Neutrophil (primary cell): Measurements from ENCODE around the gene NOTCH3.

ENCODE experiments used
- H3K27ac ChIP-seq: fragments of 200-600 bp; sonication (generic); 2 replicates; pipeline ENCODE4 v1.5.1; 2016; ENCODE audit warnings: mild to moderate bottlenecking, moderate library complexity
- H3K27me3 ChIP-seq: fragments of 200-600 bp; sonication (generic); 2 replicates; pipeline ENCODE4 v1.6.0; 2016; ENCODE audit warnings: mild to moderate bottlenecking
- H3K36me3 ChIP-seq: fragments of 200-600 bp; sonication (generic); 2 replicates; pipeline ENCODE4 v1.5.1; 2017
- H3K4me1 ChIP-seq, 2 experiments: fragments of 200-600 bp in 1 of 2; sonication (generic) in 1 of 2; 1 replicate in 1 of 2; 2 replicates in 1 of 2; pipeline versions ENCODE4 v1.5.1 to v1.6.1; 2013 to 2016; ENCODE audit warnings: low read depth in 1 of 2, low read length in 1 of 2, mild to moderate bottlenecking in 1 of 2, moderate library complexity in 1 of 2; ENCODE audit not compliant: control insufficient read depth in 1 of 2, insufficient read depth in 1 of 2
- H3K4me3 ChIP-seq, 2 experiments: fragments of 200-600 bp in 1 of 2; sonication (generic) in 1 of 2; 1 replicate in 1 of 2; 2 replicates in 1 of 2; pipeline ENCODE4 v1.5.1; 2013 to 2016; ENCODE audit warnings: low read depth in 1 of 2, low read length in 1 of 2, mild to moderate bottlenecking in 1 of 2, moderate library complexity in 1 of 2
- H3K9me3 ChIP-seq: fragments of 200-600 bp; sonication (generic); 2 replicates; pipeline ENCODE4 v1.5.1; 2016
- TF ChIP-seq, protein P1 (sequence below): fragments of 200-600 bp; sonication (generic); IDR thresholded peaks from 2 replicates; pipeline ENCODE4 v1.5.1; 2016; ENCODE audit warnings: antibody characterized with exemption

Gene NOTCH3

DNA sequence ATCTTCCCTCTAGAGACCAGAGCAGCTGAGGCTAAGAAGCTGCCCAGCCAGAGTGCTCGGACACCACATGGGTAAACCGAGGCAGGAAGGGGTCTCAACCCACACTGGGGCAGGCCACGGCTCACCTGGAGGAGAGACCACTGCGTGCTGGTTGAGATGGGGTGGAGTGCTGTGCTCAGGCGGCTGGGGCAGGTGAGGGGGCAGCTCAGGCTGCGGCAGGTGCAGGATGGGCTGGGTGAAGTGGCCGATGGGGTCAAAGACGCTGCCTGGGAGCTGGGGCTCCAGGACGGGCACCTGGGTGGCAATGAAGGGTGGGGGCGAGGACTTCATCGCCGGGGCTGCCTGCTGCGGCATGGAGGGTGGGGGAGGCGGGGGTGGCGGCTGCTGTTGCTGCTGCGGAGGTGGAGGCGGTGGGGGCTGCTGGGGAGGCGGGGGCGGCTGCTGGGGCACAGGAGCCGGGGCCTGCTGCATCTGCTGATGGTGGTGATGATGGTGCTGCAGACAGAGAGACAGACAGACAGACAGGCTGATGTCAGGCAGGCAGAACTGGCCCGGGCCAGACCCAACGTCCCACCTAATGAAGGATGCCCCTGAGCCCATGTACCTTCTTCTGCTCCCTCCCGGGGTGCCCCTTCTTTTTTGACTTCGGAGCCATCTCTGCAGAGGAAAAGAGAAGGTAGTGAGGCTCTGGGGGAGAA lies 43.5 kb upstream of the NOTCH3 start:
- Histone ChIP-seq H3K27ac (no peak overlapping the region), H3K36me3 (peaks cover 100% of the 10 kb centered on the region), H3K4me1 (no peaks in the 10 kb centered on the region), H3K27me3 (no peaks in the 10 kb centered on the region), H3K9me3 (no peaks in the 10 kb centered on the region), H3K4me3 (no peak overlapping the region)
- TF ChIP-seq, protein P1, sequence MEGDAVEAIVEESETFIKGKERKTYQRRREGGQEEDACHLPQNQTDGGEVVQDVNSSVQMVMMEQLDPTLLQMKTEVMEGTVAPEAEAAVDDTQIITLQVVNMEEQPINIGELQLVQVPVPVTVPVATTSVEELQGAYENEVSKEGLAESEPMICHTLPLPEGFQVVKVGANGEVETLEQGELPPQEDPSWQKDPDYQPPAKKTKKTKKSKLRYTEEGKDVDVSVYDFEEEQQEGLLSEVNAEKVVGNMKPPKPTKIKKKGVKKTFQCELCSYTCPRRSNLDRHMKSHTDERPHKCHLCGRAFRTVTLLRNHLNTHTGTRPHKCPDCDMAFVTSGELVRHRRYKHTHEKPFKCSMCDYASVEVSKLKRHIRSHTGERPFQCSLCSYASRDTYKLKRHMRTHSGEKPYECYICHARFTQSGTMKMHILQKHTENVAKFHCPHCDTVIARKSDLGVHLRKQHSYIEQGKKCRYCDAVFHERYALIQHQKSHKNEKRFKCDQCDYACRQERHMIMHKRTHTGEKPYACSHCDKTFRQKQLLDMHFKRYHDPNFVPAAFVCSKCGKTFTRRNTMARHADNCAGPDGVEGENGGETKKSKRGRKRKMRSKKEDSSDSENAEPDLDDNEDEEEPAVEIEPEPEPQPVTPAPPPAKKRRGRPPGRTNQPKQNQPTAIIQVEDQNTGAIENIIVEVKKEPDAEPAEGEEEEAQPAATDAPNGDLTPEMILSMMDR = no peak

DNA sequence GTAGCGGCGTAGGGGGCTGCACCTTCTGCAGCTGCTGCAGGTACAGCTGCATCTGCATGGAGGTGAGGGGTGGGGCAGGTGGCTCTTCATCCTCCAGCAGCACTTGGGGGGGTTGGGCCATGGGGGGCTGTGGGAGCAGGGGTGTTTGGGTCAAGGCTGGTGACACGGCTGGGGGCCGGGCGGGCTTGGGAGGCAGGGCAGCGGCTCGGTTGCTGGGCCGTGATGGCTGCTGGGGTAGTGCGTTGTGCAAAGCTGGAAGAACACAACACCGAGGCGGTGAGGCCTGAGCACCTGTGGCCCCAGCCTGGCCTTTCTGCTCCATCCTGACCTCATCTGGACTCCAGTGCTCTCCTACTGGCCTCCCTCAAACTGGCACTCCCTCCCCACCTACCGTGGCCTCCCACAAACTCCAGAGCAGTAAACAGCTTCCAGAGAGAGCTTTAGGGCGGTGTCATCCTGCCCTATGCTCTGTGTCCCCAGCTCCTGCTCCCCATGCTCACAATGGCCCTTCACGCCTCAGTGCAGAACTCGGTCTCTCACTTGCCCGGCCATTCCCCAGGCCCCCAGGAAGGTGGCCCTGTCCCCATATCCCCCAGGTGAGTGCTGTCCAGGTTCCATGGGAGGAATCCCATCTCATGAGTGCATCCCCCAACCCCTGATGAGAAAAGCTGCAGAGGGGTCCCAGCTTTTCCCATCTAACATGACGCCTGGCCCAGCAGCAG lies 42.6 kb upstream of the NOTCH3 start:
- H3K27ac ChIP-seq = no peak overlapping the region
- H3K4me1 ChIP-seq = no peaks in the 10 kb centered on the region
- TF ChIP-seq, protein P1 = no peak
- no peaks in the 10 kb centered on the region for H3K9me3 ChIP-seq
- peaks cover 100% of the 10 kb centered on the region for H3K36me3 ChIP-seq
- no peaks in the 10 kb centered on the region for H3K27me3 ChIP-seq
- no peak overlapping the region for H3K4me3 ChIP-seq

DNA sequence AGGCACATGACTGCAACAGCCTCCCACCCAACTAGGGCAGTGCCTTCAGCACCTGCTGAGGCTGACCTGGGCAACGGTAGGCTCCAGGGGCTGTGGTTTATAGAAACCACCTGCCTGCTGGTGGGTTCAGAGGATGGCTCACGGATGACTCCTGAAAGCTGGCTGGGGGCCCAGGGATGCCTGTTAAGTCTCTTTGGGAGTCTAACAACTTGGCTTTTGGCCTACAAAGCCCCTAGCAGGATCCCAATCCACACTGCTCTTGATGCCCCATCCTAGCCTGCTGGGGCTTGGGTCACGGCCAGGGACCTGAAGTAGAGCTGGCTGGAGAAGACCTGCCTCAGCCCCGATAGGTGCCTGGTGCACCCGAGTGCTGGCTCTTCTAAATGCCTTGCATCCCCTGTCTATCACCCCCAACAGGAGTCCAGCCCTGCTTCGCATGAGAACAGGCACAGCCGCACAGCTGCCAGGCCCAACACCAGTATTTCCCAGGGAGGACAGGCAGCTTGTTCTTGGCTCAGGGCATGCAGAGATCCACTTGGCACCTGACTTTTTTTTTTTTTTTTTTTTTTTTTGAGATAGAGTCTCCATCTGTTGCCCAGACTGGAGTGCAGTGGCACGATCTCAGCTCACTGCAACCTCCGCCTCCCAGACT lies 40.6 kb upstream of the NOTCH3 start:
- Histone ChIP-seq H3K4me3 (no peak overlapping the region), H3K27ac (no peak overlapping the region), H3K36me3 (peaks cover 100% of the 10 kb centered on the region), H3K4me1 (no peaks in the 10 kb centered on the region), H3K9me3 (no peaks in the 10 kb centered on the region), H3K27me3 (no peaks in the 10 kb centered on the region)
- TF ChIP-seq, protein P1 = no peak

DNA sequence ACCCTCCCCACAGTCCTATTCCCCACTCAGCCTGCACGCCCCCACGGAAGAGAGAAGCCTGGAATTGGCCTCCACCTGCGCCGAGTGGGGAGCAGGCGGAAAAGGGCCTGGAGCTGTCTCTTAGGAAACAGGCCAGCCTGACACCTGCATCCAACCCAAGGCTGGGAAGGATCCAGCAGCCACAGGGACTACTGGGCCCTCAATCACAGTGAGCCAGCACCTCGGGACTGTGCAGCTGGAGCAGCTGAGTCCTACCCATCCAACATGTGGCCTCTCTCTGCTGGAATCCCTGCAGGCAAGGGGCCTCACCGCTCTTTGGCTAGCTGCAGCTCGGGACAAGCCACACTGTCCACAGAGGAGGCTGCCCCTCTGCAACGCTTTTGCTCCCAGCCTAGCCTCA lies 39.7 kb upstream of the NOTCH3 start:
- TF ChIP-seq, protein P1 = no peak
- Histone ChIP-seq H3K9me3 (no peaks in the 10 kb centered on the region), H3K36me3 (peaks cover 100% of the 10 kb centered on the region), H3K27me3 (no peaks in the 10 kb centered on the region), H3K27ac (no peak overlapping the region), H3K4me1 (no peaks in the 10 kb centered on the region), H3K4me3 (no peak overlapping the region)

DNA sequence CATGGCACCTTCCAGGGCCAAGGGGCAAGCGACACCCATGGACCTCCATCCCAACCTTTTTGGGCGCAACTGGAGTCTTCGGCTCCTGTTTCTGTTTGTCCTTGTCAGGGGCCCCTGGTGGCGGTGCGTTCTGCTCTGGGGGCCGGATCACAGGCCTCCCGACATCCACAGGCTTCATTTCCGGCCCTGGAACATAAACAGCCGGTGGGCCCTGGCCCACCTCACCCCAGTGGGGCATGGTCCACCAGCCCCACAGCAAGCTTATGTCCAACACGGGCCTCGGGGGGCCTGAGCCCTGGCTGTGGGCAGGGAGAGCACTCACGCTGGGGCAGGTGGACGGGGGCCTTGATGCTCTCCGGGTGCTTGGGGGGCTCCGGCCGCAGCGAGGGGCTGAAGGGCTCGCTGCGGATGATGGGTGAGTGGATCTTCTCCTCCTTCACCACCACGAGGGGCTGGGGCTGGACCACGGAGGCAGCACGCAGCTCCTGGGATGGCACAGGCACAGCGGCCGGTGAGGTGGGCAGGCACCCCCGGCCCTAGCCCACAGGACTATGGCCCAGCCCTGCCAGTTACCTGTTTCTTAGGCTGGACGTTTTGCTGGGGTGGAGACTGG lies 38.6 kb upstream of the NOTCH3 start:
- Histone ChIP-seq H3K9me3 (no peaks in the 10 kb centered on the region), H3K27me3 (peaks cover 7% of the 10 kb centered on the region), H3K36me3 (peaks cover 94% of the 10 kb centered on the region), H3K4me3 (no peak overlapping the region), H3K27ac (no peak overlapping the region), H3K4me1 (no peaks in the 10 kb centered on the region)
- TF ChIP-seq, protein P1 = no peak
